Loucy (cell line): Measurements from ENCODE around the gene EML3.

Source experiments
- EZH2phosphoT487 ChIP-seq: fragments of 200-600 bp; IDR thresholded peaks from 2 replicates; pipeline ENCODE4 v1.6.1; 2018; ENCODE audit warnings: antibody characterized with exemption, mild to moderate bottlenecking, moderate library complexity, borderline replicate concordance
- TF ChIP-seq, protein P1 (sequence below): fragments of 200-600 bp; sonication (generic); conservative IDR thresholded peaks from 2 replicates; pipeline ENCODE4 v1.5.1; 2014; ENCODE audit warnings: mild to moderate bottlenecking, antibody characterized with exemption, low read length

DNA sequence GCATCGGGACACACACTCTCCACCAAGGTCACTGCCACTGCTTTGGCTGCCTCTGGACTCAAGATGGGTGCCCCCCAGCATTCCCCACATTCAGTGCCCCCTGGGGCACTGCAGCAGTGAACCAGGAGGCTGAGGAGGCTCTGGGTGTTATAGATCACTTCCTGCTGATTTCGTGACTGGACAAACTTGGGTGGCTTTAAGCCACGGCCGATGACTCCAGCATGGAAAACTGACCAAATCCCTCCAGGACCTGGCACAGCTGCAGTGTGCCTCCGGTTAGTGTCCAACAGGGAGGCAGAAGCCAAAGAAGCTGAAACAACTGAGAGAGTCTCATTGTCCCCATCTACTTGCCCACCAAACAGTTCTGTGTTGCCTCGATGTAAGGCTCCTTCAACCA lies 35.0 kb upstream of the EML3 start:
- TF ChIP-seq, protein P1, sequence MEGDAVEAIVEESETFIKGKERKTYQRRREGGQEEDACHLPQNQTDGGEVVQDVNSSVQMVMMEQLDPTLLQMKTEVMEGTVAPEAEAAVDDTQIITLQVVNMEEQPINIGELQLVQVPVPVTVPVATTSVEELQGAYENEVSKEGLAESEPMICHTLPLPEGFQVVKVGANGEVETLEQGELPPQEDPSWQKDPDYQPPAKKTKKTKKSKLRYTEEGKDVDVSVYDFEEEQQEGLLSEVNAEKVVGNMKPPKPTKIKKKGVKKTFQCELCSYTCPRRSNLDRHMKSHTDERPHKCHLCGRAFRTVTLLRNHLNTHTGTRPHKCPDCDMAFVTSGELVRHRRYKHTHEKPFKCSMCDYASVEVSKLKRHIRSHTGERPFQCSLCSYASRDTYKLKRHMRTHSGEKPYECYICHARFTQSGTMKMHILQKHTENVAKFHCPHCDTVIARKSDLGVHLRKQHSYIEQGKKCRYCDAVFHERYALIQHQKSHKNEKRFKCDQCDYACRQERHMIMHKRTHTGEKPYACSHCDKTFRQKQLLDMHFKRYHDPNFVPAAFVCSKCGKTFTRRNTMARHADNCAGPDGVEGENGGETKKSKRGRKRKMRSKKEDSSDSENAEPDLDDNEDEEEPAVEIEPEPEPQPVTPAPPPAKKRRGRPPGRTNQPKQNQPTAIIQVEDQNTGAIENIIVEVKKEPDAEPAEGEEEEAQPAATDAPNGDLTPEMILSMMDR: no peak
- no peak for TF ChIP-seq EZH2phosphoT487
